SU-DHL-6 (cell line): ENCODE results near the gene SLC43A1.

ENCODE experiments used
- H2AFZ ChIP-seq: fragments of 200-600 bp; sonication (generic); 2 replicates; pipeline ENCODE4 v1.6.1; 2014; ENCODE audit warnings: low read depth, mild to moderate bottlenecking, moderate library complexity, mixed read lengths, antibody characterized with exemption, low read length; ENCODE audit not compliant: severe bottlenecking
- H3F3A ChIP-seq: fragments of 200-600 bp; shearing (Covaris generic); 2 replicates; pipeline ENCODE4 v1.6.0; 2016; ENCODE audit warnings: antibody characterized with exemption, mild to moderate bottlenecking; ENCODE audit not compliant: insufficient read depth
- H3K27ac ChIP-seq: fragments of 200-600 bp; sonication (generic); 2 replicates; pipeline ENCODE4 v1.5.1; 2016; ENCODE audit warnings: low read depth, mild to moderate bottlenecking, low read length, moderate library complexity, mixed read lengths
- H3K27me3 ChIP-seq: fragments of 200-600 bp; sonication (generic), shearing (Covaris generic); 2 replicates; pipeline ENCODE4 v1.6.0; 2014; ENCODE audit warnings: mild to moderate bottlenecking, low read length
- H3K36me3 ChIP-seq: fragments of 200-600 bp; sonication (generic); 2 replicates; pipeline ENCODE4 v1.6.1; 2014; ENCODE audit warnings: mild to moderate bottlenecking, low read length, mixed read lengths
- H3K4me2 ChIP-seq: fragments of 300-600, 200-600 bp; shearing (Covaris generic), sonication (generic); 2 replicates; pipeline ENCODE4 v1.6.0; 2014; ENCODE audit warnings: low read length, low read depth, mild to moderate bottlenecking; ENCODE audit not compliant: poor library complexity, severe bottlenecking
- H3K4me3 ChIP-seq: fragments of 200-600 bp; sonication (generic); 2 replicates; pipeline ENCODE4 v1.5.1; 2014; ENCODE audit warnings: antibody characterized with exemption, low read length, mild to moderate bottlenecking, mixed read lengths; ENCODE audit not compliant: insufficient read depth, poor library complexity, severe bottlenecking
- H3K79me2 ChIP-seq: fragments of 200-600 bp; sonication (generic); 2 replicates; pipeline ENCODE4 v1.6.1; 2014; ENCODE audit warnings: mild to moderate bottlenecking, low read length, moderate library complexity; ENCODE audit not compliant: insufficient read depth
- H3K9ac ChIP-seq: fragments of 200-600 bp; sonication (generic); 2 replicates; pipeline ENCODE4 v1.7.0; 2014; ENCODE audit warnings: mild to moderate bottlenecking, low read length
- H3K9me2 ChIP-seq: fragments of 200-600 bp; sonication (generic); replicated peaks from 2 replicates; pipeline ENCODE4 v1.6.1; 2014; ENCODE audit warnings: low read length; ENCODE audit not compliant: insufficient read depth
- H3K9me3 ChIP-seq: fragments of 200-600 bp; sonication (generic); 2 replicates; pipeline ENCODE4 v1.6.1; 2014; ENCODE audit warnings: low read length, mixed read lengths; ENCODE audit not compliant: insufficient read depth
- H4K20me1 ChIP-seq: fragments of 200-600 bp; sonication (generic); 2 replicates; pipeline ENCODE4 v1.6.1; 2014; ENCODE audit warnings: low read depth, mild to moderate bottlenecking, antibody characterized with exemption, low read length, moderate library complexity, mixed read lengths
- EZH2phosphoT487 ChIP-seq: fragments of 200-600 bp; sonication (generic), shearing (Covaris generic); conservative IDR thresholded peaks from 2 replicates; pipeline ENCODE4 v1.6.1; 2018; ENCODE audit warnings: mild to moderate bottlenecking, antibody characterized with exemption, low read length, moderate library complexity, mixed read lengths
- TF ChIP-seq, protein P1 (sequence below): fragments of 200-600 bp; sonication (generic); IDR thresholded peaks from one replicate; pipeline ENCODE4 v1.5.1; 2017; ENCODE audit warnings: antibody characterized with exemption, mild to moderate bottlenecking, low read length, moderate library complexity; ENCODE audit not compliant: insufficient read depth, poor library complexity, severe bottlenecking

SLC43A1 gene

DNA sequence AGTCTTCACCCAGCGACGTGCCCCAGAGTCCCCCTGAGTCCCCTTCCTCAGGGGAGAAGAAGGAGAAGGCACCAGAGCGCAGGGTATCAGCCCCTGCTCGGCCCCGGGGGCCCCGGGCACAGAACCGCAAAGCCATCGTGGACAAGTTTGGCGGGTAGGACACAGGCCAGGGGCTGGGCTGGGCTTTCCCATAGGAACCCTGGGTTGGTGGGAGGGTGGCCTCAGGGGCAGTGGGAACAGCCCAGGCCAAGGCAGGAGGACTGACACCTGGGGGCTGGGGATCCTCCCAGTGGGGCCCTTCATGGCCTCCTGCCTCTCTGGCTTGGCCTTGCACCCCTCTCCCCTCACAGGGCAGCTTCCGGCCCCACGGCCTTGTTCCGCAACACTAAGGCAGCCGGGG is 30.4 kb upstream of the SLC43A1 start:
- Histone ChIP-seq H3K79me2 (no peaks in the 10 kb centered on the region), H3K9me3 (no peaks in the 10 kb centered on the region), H3K36me3 (no peaks in the 10 kb centered on the region), H2AFZ (no peak overlapping the region), H4K20me1 (no peaks in the 10 kb centered on the region), H3K27ac (no peak overlapping the region), H3K9ac (no peak overlapping the region), H3K9me2 (no peaks in the 10 kb centered on the region), H3K27me3 (no peaks in the 10 kb centered on the region), H3K4me2 (no peak overlapping the region), H3K4me3 (no peak overlapping the region), H3F3A (no peaks in the 10 kb centered on the region)
- no peak for TF ChIP-seq EZH2phosphoT487
- TF ChIP-seq, protein P1, sequence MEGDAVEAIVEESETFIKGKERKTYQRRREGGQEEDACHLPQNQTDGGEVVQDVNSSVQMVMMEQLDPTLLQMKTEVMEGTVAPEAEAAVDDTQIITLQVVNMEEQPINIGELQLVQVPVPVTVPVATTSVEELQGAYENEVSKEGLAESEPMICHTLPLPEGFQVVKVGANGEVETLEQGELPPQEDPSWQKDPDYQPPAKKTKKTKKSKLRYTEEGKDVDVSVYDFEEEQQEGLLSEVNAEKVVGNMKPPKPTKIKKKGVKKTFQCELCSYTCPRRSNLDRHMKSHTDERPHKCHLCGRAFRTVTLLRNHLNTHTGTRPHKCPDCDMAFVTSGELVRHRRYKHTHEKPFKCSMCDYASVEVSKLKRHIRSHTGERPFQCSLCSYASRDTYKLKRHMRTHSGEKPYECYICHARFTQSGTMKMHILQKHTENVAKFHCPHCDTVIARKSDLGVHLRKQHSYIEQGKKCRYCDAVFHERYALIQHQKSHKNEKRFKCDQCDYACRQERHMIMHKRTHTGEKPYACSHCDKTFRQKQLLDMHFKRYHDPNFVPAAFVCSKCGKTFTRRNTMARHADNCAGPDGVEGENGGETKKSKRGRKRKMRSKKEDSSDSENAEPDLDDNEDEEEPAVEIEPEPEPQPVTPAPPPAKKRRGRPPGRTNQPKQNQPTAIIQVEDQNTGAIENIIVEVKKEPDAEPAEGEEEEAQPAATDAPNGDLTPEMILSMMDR: no peak

DNA sequence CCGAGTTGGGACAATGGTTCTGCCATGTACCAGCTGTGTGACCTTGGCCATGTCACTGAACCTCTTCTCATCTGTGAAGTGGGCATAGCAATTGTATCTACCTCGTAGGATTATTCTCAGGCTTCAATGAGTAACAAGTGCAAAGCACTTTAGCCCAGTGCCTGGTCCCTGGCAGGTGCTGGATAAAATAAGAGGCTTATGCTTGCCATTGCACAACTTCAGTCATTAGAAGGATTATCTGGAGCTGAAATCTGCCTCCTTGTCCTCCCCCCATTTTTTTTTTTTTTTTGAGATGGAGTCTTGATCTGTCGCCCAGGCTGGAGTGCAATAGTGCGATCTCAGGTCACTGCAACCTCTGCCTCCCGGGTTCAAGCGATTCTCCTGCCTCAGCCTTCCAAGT is 29.1 kb upstream of the SLC43A1 start:
- H3K9me2 ChIP-seq: no peaks in the 10 kb centered on the region
- H3K27ac ChIP-seq: no peak overlapping the region
- H3K79me2 ChIP-seq: no peaks in the 10 kb centered on the region
- H3K4me3 ChIP-seq: no peak overlapping the region
- TF ChIP-seq, protein P1: no peak
- no peak for TF ChIP-seq EZH2phosphoT487
- no peaks in the 10 kb centered on the region for H3K27me3 ChIP-seq
- H3K9me3 ChIP-seq: no peaks in the 10 kb centered on the region
- no peak overlapping the region for H3K4me2 ChIP-seq
- no peak overlapping the region for H3K9ac ChIP-seq
- H3F3A ChIP-seq: no peaks in the 10 kb centered on the region
- H3K36me3 ChIP-seq: no peaks in the 10 kb centered on the region
- H2AFZ ChIP-seq: no peak overlapping the region
- no peaks in the 10 kb centered on the region for H4K20me1 ChIP-seq

DNA sequence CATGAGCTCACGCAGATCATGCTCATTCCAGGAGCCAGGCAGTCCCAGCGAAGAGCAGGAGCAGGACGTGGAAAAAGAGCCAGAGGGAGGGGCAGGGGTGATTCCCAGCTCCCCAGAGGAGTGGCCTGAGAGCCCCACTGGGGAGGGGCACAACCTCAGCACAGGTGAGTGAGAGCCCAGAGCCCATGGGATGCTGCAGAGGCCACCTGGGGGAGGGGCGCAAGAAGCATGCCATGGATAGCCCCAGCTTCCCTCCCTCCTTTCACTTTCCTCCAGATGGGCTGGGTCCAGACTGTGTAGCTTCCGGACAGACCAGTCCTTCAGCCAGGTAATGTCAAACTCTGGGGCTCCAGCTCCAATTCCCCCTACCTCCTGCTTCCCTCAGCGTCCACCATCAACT is 28.1 kb upstream of the SLC43A1 start:
- Histone ChIP-seq H3K27ac (no peak overlapping the region), H3K79me2 (no peaks in the 10 kb centered on the region), H3K9ac (no peak overlapping the region), H3K36me3 (no peaks in the 10 kb centered on the region), H3K9me2 (no peaks in the 10 kb centered on the region), H2AFZ (no peak overlapping the region), H3F3A (no peaks in the 10 kb centered on the region), H3K27me3 (no peaks in the 10 kb centered on the region), H3K9me3 (no peaks in the 10 kb centered on the region), H3K4me3 (no peak overlapping the region), H4K20me1 (no peaks in the 10 kb centered on the region), H3K4me2 (no peak overlapping the region)
- TF ChIP-seq, protein P1: no peak
- TF ChIP-seq EZH2phosphoT487: no peak

DNA sequence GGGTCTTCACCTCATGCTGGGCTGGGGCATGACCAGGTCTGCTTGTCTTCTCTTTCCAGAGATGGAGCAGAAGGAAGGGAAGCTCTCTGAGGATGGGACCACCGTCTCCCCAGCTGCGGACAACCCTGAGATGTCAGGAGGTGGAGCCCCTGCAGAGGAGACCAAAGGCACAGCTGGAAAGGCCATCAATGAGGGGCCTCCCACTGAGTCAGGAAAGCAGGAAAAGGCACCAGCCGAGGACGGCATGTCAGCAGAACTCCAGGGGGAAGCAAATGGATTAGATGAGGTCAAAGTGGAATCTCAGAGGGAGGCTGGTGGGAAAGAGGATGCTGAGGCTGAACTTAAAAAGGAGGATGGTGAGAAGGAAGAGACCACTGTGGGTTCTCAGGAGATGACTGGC is 27.1 kb upstream of the SLC43A1 start:
- Histone ChIP-seq H4K20me1 (no peaks in the 10 kb centered on the region), H3K79me2 (no peaks in the 10 kb centered on the region), H3K9me2 (no peaks in the 10 kb centered on the region), H3K36me3 (no peaks in the 10 kb centered on the region), H3K4me3 (no peak overlapping the region), H2AFZ (no peak overlapping the region), H3K9ac (no peak overlapping the region), H3K4me2 (no peak overlapping the region), H3K27me3 (no peaks in the 10 kb centered on the region), H3K9me3 (no peaks in the 10 kb centered on the region), H3F3A (no peaks in the 10 kb centered on the region), H3K27ac (no peak overlapping the region)
- TF ChIP-seq, protein P1: no peak
- TF ChIP-seq EZH2phosphoT487: no peak
